HepG2 (cell line): ENCODE measurements around the gene PRSS36. TPM values are rescaled to one million over a fixed set of nuclear protein-coding genes. Genes with fewer than 3 reads are reported as not detected.

Source experiments
- DDIT3 ChIP-seq: sonication (generic); formaldehyde crosslinking; IDR thresholded peaks from 2 replicates; pipeline ENCODE4 v1.4.0; 2020; ENCODE audit warnings: mild to moderate bottlenecking, missing genetic modification reagents
- ERF ChIP-seq: IDR thresholded peaks from 2 replicates; pipeline ENCODE4 v1.6.1; 2018; ENCODE audit warnings: missing biosample characterization, missing genetic modification reagents
- RAD21 ChIP-seq: fragments of 450-650 bp; formaldehyde crosslinking; IDR thresholded peaks from 2 replicates; pipeline ENCODE4 v1.5.0; 2020; ENCODE audit warnings: mild to moderate bottlenecking
- SALL2 ChIP-seq: sonication (generic); formaldehyde crosslinking; IDR thresholded peaks from 2 replicates; pipeline ENCODE4 v1.8.1; 2023; ENCODE audit warnings: mild to moderate bottlenecking, missing genetic modification reagents, inconsistent platforms
- SKI ChIP-seq: fragments of 450-650 bp; IDR thresholded peaks from one replicate; pipeline ENCODE4 v1.6.1; 2018; ENCODE audit warnings: mild to moderate bottlenecking; ENCODE audit not compliant: partially characterized antibody
- SMC3 ChIP-seq: IDR thresholded peaks from 2 replicates; pipeline ENCODE4 v1.6.1; 2011; ENCODE audit warnings: low read length, improper control_type of control experiment
- ZBTB40 ChIP-seq, 2 experiments: fragments of 450-650 bp in 1 of 2; sonication (generic) in 1 of 2; formaldehyde crosslinking in 1 of 2; IDR thresholded peaks; 2 replicates each; pipeline versions ENCODE4 v1.6.1 to v1.8.0; 2016 to 2022; ENCODE audit warnings: antibody characterized with exemption in 1 of 2, mild to moderate bottlenecking in 1 of 2, missing genetic modification reagents in 1 of 2
- ZFP36L2 ChIP-seq: sonication (generic); formaldehyde crosslinking; IDR thresholded peaks from 2 replicates; pipeline ENCODE4 v1.4.0; 2020; ENCODE audit warnings: missing genetic modification reagents
- ZFP62 ChIP-seq: sonication (generic); formaldehyde crosslinking; IDR thresholded peaks from 2 replicates; pipeline ENCODE4 v1.4.0; 2020; ENCODE audit warnings: missing genetic modification reagents
- ZFX ChIP-seq: sonication (generic); formaldehyde crosslinking; IDR thresholded peaks from 2 replicates; pipeline ENCODE4 v1.4.0; 2020; ENCODE audit warnings: mild to moderate bottlenecking, low read depth, missing genetic modification reagents, moderate library complexity
- ZHX2 ChIP-seq, 2 experiments: sonication (generic) in 1 of 2; formaldehyde crosslinking in 1 of 2; IDR thresholded peaks; 2 replicates each; pipeline versions ENCODE4 v1.6.1 to v1.9.0; 2014 to 2022; ENCODE audit warnings: antibody characterized with exemption in 1 of 2, borderline replicate concordance in 1 of 2, inconsistent platforms in 1 of 2, low read depth in 1 of 2, missing genetic modification reagents in 1 of 2
- ZNF326 ChIP-seq: sonication (generic); formaldehyde crosslinking; IDR thresholded peaks from 2 replicates; pipeline ENCODE4 v1.4.0; 2020; ENCODE audit warnings: missing genetic modification reagents, borderline replicate concordance
- ZNF83 ChIP-seq: sonication (generic); formaldehyde crosslinking; IDR thresholded peaks from 2 replicates; pipeline ENCODE4 v1.4.0; 2020; ENCODE audit warnings: missing genetic modification reagents, mild to moderate bottlenecking, borderline replicate concordance
- polyA plus RNA-seq, 8 experiments: library from polyadenylated mRNA; depleted of rRNA in 3 of 8; stranded (reverse) in 7 of 8; unstranded in 1 of 8; fragments of >200 nt; fragmentation: Illumina TruSeq in 4 of 8; extraction: Trizol in 4 of 8; gene quantifications; 2 replicates each; pipeline versions ENCODE4 v1.2.1 to v1.2.3, GENCODE V29; 2011 to 2016; ENCODE audit warnings: low read depth in 4 of 8, missing spikeins in 1 of 8, mixed read lengths in 1 of 8; ENCODE audit not compliant: insufficient read depth in 1 of 8
- total RNA-seq, 5 experiments: library from RNA; depleted of rRNA; stranded (reverse); fragments of >200 nt; fragmentation: Illumina TruSeq; extraction: Trizol; gene quantifications; 2 replicates each; pipeline ENCODE4 v1.2.3, GENCODE V29; 2016; ENCODE audit warnings: low read depth in 1 of 5

PRSS36 gene
- total and polyA plus RNA-seq, 2 of the 13 experiments (the other 11 are each of a cell fraction or from before 2014, with no cell fraction given) = 1.5 to 2.1 TPM

GRCh38 chr16:31196324-31197088, 46.6 kb upstream of the PRSS36 start (continued):
- TF ChIP-seq ZBTB40 (IDR thresholded peaks at IDR 0.05) (no peak), ZBTB40 (CRISPR knock-in tag; IDR thresholded peaks at IDR 0.05) (no peak), SMC3 (peak; percentile 1; the same call in 1 of the 2 replicates), SALL2 (no peak), ZFP36L2 (CRISPR knock-in tag) (no peak), ZFP62 (CRISPR knock-in tag) (no peak), RAD21 (peak; percentile 21; the same call in 1 of the 2 replicates), ZNF326 (CRISPR knock-in tag) (no peak), ZNF83 (no peak), SKI (no peak), ZFX (CRISPR knock-in tag) (no peak), ERF (CRISPR knock-in tag) (no peak), ZHX2 (IDR thresholded peaks at IDR 0.05; ENCODE audit: low read depth) (no peak), ZHX2 (CRISPR knock-in tag; IDR thresholded peaks at IDR 0.05; ENCODE audit: borderline replicate concordance) (no peak), DDIT3 (CRISPR knock-in tag) (no peak)
